ENCODE measurements around the gene FMO5. TPM values are rescaled to one million over a fixed set of nuclear protein-coding genes. Genes with fewer than 3 reads are reported as not detected.

FMO5 gene, protein sequence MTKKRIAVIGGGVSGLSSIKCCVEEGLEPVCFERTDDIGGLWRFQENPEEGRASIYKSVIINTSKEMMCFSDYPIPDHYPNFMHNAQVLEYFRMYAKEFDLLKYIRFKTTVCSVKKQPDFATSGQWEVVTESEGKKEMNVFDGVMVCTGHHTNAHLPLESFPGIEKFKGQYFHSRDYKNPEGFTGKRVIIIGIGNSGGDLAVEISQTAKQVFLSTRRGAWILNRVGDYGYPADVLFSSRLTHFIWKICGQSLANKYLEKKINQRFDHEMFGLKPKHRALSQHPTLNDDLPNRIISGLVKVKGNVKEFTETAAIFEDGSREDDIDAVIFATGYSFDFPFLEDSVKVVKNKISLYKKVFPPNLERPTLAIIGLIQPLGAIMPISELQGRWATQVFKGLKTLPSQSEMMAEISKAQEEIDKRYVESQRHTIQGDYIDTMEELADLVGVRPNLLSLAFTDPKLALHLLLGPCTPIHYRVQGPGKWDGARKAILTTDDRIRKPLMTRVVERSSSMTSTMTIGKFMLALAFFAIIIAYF
- total RNA-seq: 0.78 and 1.8 TPM in 2 replicates

DNA sequence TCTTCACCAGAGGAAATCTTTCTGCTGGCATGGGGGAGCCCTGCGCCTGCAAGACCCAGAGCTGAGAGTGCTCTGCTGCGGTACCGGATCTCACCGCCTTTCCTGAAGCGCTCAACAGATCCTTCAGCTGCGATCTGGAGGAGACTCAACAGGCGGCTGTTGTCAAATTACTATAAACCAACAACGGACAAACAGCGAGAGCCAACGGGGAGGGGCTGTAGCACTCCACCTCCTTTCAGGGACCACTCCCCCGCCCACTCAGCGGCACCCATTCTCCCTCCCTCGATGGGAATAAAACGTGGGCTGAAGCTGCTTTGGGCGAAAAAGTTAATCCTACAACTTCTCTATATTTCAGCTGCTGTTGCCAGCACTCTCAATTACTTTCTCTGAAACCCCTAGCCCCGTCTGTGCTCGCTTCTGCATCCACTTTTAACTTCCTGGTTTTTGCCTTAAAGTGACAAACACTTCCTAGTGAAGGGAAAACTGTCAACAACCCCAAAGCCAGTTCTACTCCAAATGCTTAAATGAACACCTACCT lies at the start of gene FMO5:
FMO5 (minus strand) TSS at position 147 of the 538 bp plus-strand sequence. CDS start 310 bp downstream, outside the sequence.

DNA sequence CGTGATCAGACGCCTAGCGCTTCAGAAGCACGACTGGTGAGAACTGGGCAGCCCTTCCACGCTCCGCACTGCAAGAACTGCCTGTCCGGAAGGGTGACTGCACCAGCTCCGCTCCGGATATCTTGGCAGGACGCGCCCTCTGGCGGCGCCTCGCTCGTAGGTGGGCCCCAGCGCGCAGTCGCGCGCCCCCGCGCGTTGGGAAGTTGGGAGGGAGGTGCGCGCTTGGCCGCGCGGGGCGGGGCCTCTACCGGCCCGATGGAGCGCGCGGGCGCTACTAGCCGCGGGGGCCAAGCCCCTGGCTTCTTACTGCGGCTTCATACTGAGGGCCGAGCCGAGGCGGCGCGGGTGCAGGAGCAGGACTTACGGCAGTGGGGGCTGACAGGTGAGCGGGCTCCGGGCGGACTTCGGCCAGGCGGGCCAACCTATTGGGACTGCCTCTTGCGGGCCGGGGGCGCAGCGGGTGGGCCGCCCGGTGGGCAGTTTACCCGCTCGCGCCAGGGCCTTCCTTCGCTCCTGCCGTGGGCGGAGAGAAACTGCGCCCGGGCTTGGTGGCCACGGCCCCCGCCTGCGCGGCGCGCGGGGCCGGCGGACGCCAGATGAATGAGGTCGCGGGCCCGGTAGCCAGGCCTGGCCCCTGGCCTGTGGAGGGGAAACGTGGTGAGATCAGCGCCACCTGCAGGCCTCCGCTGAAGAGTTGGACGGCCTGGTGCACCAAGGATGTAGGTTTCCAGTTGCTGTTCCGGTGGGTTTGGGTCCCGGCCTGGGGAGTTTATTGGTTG lies 17.5 kb upstream of the FMO5 start, which contains the start of gene CHD1L:
CHD1L (plus strand) TSS at position 236 of the 779 bp plus-strand sequence; CDS start at position 256, 20 bp downstream.

DNA sequence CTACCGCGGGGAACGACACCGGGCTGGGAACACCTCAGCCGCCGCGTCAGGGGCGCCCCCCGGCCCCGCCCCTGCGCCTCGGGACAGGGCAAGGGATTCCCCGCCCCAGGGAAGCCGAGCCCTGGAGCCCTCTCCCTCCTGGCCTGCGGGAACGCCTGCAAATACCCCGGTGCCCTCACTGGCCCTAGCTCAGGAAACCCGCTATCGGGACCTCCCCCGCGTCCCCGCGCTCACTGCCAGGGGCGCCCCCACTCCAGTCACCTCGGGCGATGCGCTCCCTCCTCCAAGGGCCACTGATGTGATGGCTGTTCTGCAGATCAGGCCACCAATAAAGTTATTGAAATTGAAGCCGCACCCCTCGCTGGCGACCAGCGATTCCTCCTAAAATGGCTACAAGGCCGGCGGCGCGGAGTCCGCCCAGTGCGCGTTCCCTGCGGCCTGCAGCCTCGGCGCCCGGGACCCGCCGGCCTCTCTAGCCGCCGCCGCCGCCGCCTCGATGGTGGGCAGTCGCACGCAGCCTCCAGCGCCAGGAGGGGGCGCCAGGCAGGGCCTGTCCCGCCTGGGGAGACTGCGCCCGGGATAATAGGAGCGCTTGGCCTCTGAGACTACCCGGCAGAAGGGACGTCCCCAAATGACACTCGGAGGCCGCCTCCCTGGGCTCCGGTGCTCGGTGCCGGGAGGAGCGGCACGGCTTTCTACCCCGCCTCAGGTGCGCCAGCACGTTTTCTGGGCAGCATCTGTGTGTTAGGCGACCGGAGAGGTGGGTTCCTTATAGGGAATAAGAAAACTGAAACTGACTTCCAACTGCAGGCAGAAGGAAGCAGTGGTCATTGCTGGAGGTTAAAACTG lies 52.7 kb downstream of the FMO5 start, which contains the start of gene PRKAB2:
PRKAB2 (minus strand) TSS at position 303 of the 849 bp plus-strand sequence. CDS start 326 bp downstream, outside the sequence.

Other genes with a start within 250 kb of the FMO5 start
- 8.8 and 10.4 TPM in 2 replicates for gene PRKAB2, start 52.9 kb downstream of the FMO5 start, total RNA-seq
- gene CHD1L, start 17.3 kb upstream of the FMO5 start, total RNA-seq: 37.8 and 38.9 TPM in 2 replicates